ENCODE data around the gene CASP8AP2. TPM values are rescaled to one million over a fixed set of nuclear protein-coding genes. Genes with fewer than 3 reads are reported as not detected.

CASP8AP2 gene
- total RNA-seq, 2 experiments from 2014 or later = 17.3 to 20.0 TPM

DNA sequence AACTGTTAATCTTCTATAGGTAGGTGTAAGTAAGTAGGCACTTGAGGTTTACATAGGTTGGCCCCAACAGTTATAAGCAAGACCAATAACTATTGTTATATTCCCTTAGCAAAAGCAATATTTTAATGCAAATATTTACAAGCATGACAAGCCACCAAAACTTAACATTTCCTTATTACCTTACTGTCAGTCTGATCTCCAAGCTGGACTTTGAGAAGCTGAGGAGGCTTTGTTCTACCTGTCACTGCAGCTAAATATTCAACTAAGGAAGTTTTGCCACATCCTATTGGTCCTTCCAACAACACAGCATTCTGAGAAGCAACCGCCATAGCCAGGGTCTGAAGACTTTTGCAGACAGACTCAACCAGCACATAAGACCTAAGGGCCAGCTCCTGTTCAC is 39.7 kb upstream of the CASP8AP2 start:
- no peak for DNase-seq
- Mint-ChIP-seq H3K4me3 (no peak overlapping the region), H3K4me1 (ENCODE audit: low read depth) (peaks cover 23% of the 10 kb centered on the region), H3K36me3 (ENCODE audit: low read depth) (peaks cover 71% of the 10 kb centered on the region), H3K27ac (no peak overlapping the region), H3K27me3 (no peaks in the 10 kb centered on the region), H3K9me3 (no peaks in the 10 kb centered on the region)
- ChIA-PET POLR2A (interaction anchor here (0.7 to 1.3 kb wide), 2 partner anchors 29 to 247 kb away, joined by 3 to 4 read pairs; partner anchors contain the start of gene MDN1), CTCF (no interaction called here)
- Histone ChIP-seq H3K4me1 (ENCODE audit: insufficient read depth, low read length) (peaks cover 16% of the 10 kb centered on the region), H3K27me3 (ENCODE audit: control insufficient read depth in 1 of 2, insufficient read depth in 2 of 2, low read length in 2 of 2) (no peaks in the 10 kb centered on the region), H3K36me3 (ENCODE audit: insufficient read depth, low read length) (peaks cover 65% of the 10 kb centered on the region), H3K27ac (ENCODE audit: low read depth in 1 of 2, low read length in 2 of 2) (no peak overlapping the region), H3K9me3 (ENCODE audit: control insufficient read depth in 1 of 2, insufficient read depth in 1 of 2, low read length in 2 of 2) (no peaks in the 10 kb centered on the region), H3K4me3 (ENCODE audit: low read length) (no peak overlapping the region)
- intact Hi-C loops (cut with DNase I, micrococcal nuclease) = no loop called here
- TF ChIP-seq CTCF (IDR thresholded peaks at IDR 0.05) = no peak
- ATAC-seq (ENCODE audit: poor library complexity) = no peak

DNA sequence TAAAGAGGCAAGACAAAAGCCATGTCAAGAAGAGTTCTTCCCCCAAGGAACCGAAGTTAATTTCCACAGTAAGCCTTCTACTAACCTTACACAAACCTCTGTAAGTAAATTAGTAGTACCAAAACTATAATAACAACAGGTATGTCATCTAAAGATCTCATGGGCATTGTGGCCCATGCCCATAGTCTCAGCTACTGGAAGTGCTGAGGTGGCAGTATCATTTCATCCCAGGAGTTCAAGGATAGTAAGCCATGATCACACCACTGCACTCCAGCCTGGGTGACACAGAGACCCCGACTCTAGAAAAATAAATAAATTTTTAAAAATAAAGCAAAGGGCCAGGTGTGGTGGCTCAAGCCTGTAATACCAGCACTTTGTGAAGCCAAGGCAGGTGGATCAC is 39.3 kb upstream of the CASP8AP2 start:
- peaks cover 60% of the 10 kb centered on the region for H3K36me3 ChIP-seq (ENCODE audit: insufficient read depth, low read length)
- Mint-ChIP-seq H3K4me1 (ENCODE audit: low read depth) (peaks cover 27% of the 10 kb centered on the region), H3K9me3 (no peaks in the 10 kb centered on the region), H3K4me3 (no peak overlapping the region), H3K27ac (no peak overlapping the region), H3K36me3 (ENCODE audit: low read depth) (peaks cover 71% of the 10 kb centered on the region), H3K27me3 (no peaks in the 10 kb centered on the region)
- no peak for TF ChIP-seq CTCF (IDR thresholded peaks at IDR 0.05)
- H3K27me3 ChIP-seq (ENCODE audit: control insufficient read depth in 1 of 2, insufficient read depth in 2 of 2, low read length in 2 of 2) = no peaks in the 10 kb centered on the region
- H3K27ac ChIP-seq (ENCODE audit: low read depth in 1 of 2, low read length in 2 of 2) = no peak overlapping the region
- intact Hi-C loops (cut with DNase I, micrococcal nuclease) = no loop called here
- ChIA-PET POLR2A (interaction anchor here (0.7 to 1.3 kb wide), 2 partner anchors 29 to 247 kb away, joined by 3 to 4 read pairs; partner anchors contain the start of gene MDN1), CTCF (no interaction called here)
- no peak for ATAC-seq (ENCODE audit: poor library complexity)
- no peaks in the 10 kb centered on the region for H3K9me3 ChIP-seq (ENCODE audit: control insufficient read depth in 1 of 2, insufficient read depth in 1 of 2, low read length in 2 of 2)
- H3K4me3 ChIP-seq (ENCODE audit: low read length) = no peak overlapping the region
- H3K4me1 ChIP-seq (ENCODE audit: insufficient read depth, low read length) = peaks cover 16% of the 10 kb centered on the region
- DNase-seq = no peak

- H3K36me3 Mint-ChIP-seq (ENCODE audit: low read depth) = peaks cover 63% of the 10 kb centered on the region
Measured at GRCh38 chr6:89792881-89793280, 36.8 kb upstream of the CASP8AP2 start.

More at GRCh38 chr6:89792881-89793280, 36.8 kb upstream of the CASP8AP2 start:
- H3K4me1 Mint-ChIP-seq (ENCODE audit: low read depth) = peaks cover 27% of the 10 kb centered on the region
- Histone ChIP-seq H3K4me1 (ENCODE audit: insufficient read depth, low read length) (peaks cover 16% of the 10 kb centered on the region), H3K27ac (ENCODE audit: low read depth in 1 of 2, low read length in 2 of 2) (no peak overlapping the region), H3K27me3 (ENCODE audit: control insufficient read depth in 1 of 2, insufficient read depth in 2 of 2, low read length in 2 of 2) (no peaks in the 10 kb centered on the region), H3K36me3 (ENCODE audit: insufficient read depth, low read length) (peaks cover 42% of the 10 kb centered on the region), H3K9me3 (ENCODE audit: control insufficient read depth in 1 of 2, insufficient read depth in 1 of 2, low read length in 2 of 2) (no peaks in the 10 kb centered on the region), H3K4me3 (ENCODE audit: low read length) (no peak overlapping the region)
- CTCF ChIA-PET = interaction anchor here (1.5 kb wide), 1 partner anchor 27 kb away, joined by 3 read pairs; the partner anchor contains the start of gene MDN1
- POLR2A ChIA-PET = interaction anchor here (0.8 kb wide), 1 partner anchor 15 kb away, joined by 3 read pairs; no protein-coding TSS in a partner anchor
- no peak overlapping the region for H3K27ac Mint-ChIP-seq
- no peak overlapping the region for H3K4me3 Mint-ChIP-seq
- peak in 3 of 14 experiments; percentile 19 to 28 (median 25) for DNase-seq
- no peaks in the 10 kb centered on the region for H3K27me3 Mint-ChIP-seq
- intact Hi-C loops (cut with DNase I, micrococcal nuclease) = no loop called here
- H3K9me3 Mint-ChIP-seq = no peaks in the 10 kb centered on the region
- ATAC-seq (ENCODE audit: poor library complexity) = no peak
- no peak for TF ChIP-seq CTCF (IDR thresholded peaks at IDR 0.05)

All from CD4-positive, alpha-beta T cell (primary cell).